H1 (cell line): ENCODE data around the gene OR51B5. TPM values are rescaled to one million over a fixed set of nuclear protein-coding genes. Genes with fewer than 3 reads are reported as not detected.

Source experiments
- CTCF ChIA-PET: fragments of 300-600 bp; sonication (Branson Sonifier 250); formaldehyde crosslinking; loops from one replicate; lab custom pipeline; 2021; ENCODE audit not compliant: partially characterized antibody; lab: Charles Lee
- POLR2A ChIA-PET: fragments of 300-600 bp; sonication (Branson Sonifier 250); formaldehyde crosslinking; loops from one replicate; lab custom pipeline; 2021; ENCODE audit warnings: inconsistent platforms; ENCODE audit not compliant: partially characterized antibody; lab: Charles Lee
- DNase-seq, 2 experiments: peaks; one replicate each; pipeline versions ENCODE4 v3.0.0 to v3.0.0-alpha.2; 2010 to 2022; ENCODE audit warnings: low spot score in 2 of 2, low read depth in 1 of 2, mixed read lengths in 1 of 2
- FAIRE-seq: peaks from 2 replicates; lab custom pipeline; 2011; peaks lifted over from hg19 to GRCh38; lab: Jason Lieb, UNC
- H2AFZ ChIP-seq: 2 replicates; pipeline ENCODE4 v1.8.1; 2012; ENCODE audit warnings: low read length, inconsistent platforms
- H2AK5ac ChIP-seq: 2 replicates; pipeline ENCODE4 v1.6.1; 2013; ENCODE audit warnings: low read depth, low read length
- H2BK120ac ChIP-seq: replicated peaks from 2 replicates; pipeline ENCODE3; 2013; ENCODE audit warnings: low read depth, low read length, inconsistent platforms
- H2BK12ac ChIP-seq: 2 replicates; pipeline ENCODE4 v1.6.1; 2013; ENCODE audit warnings: low read depth, low read length
- H2BK15ac ChIP-seq: 2 replicates; pipeline ENCODE4 v1.6.1; 2013; ENCODE audit warnings: low read length
- H2BK20ac ChIP-seq: 2 replicates; pipeline ENCODE4 v1.6.1; 2013; ENCODE audit warnings: low read length
- H2BK5ac ChIP-seq: 2 replicates; pipeline ENCODE4 v1.6.1; 2013; ENCODE audit warnings: low read depth, low read length
- H3K14ac ChIP-seq: 2 replicates; pipeline ENCODE4 v1.6.1; 2013; ENCODE audit warnings: inconsistent platforms; ENCODE audit not compliant: insufficient read length
- H3K18ac ChIP-seq: 2 replicates; pipeline ENCODE4 v1.6.1; 2013; ENCODE audit warnings: low read length; ENCODE audit errors: extremely low read depth
- H3K23ac ChIP-seq: 2 replicates; pipeline ENCODE4 v1.6.1; 2013; ENCODE audit warnings: inconsistent platforms; ENCODE audit not compliant: insufficient read length
- H3K23me2 ChIP-seq: 2 replicates; pipeline ENCODE4 v1.6.1; 2013; ENCODE audit warnings: low read depth, low read length
- H3K27ac ChIP-seq: 2 replicates; pipeline ENCODE4 v1.6.1; 2011; ENCODE audit warnings: low read depth, low read length, inconsistent platforms
- H3K27me3 ChIP-seq, 4 experiments: replicated peaks in 1 of 4; 1 replicate in 1 of 4; 2 replicates in 3 of 4; pipeline versions ENCODE4 v1.6.1 to v1.8.1; 2011 to 2013; ENCODE audit warnings: low read length in 3 of 4, mild to moderate bottlenecking in 3 of 4, inconsistent platforms in 2 of 4, mixed read lengths in 2 of 4, moderate library complexity in 1 of 4; ENCODE audit not compliant: control insufficient read depth in 3 of 4, insufficient read depth in 3 of 4; ENCODE audit errors: extremely low read depth in 1 of 4
- H3K36me3 ChIP-seq, 4 experiments: 2 replicates each; pipeline versions ENCODE4 v1.6.1 to v1.8.1; 2011 to 2013; ENCODE audit warnings: mild to moderate bottlenecking in 4 of 4, low read length in 3 of 4, moderate library complexity in 2 of 4, control low read depth in 1 of 4, inconsistent platforms in 1 of 4; ENCODE audit not compliant: insufficient read depth in 4 of 4, control insufficient read depth in 2 of 4
- H3K4ac ChIP-seq: replicated peaks from 2 replicates; pipeline ENCODE3; 2013; ENCODE audit warnings: low read length, low read depth, mixed read lengths, inconsistent platforms; ENCODE audit not compliant: insufficient read length
- H3K4me1 ChIP-seq, 4 experiments: replicated peaks in 1 of 4; 1 replicate in 1 of 4; 2 replicates in 3 of 4; pipeline versions ENCODE4 v1.6.1 to v1.8.1; 2011 to 2013; ENCODE audit warnings: low read length in 3 of 4, inconsistent platforms in 2 of 4, mixed read lengths in 1 of 4; ENCODE audit not compliant: insufficient read depth in 4 of 4, control insufficient read depth in 3 of 4
- H3K4me2 ChIP-seq, 2 experiments: 2 replicates each; pipeline versions ENCODE4 v1.6.1 to v1.8.1; 2011 to 2013; ENCODE audit warnings: low read depth in 2 of 2, low read length in 2 of 2, control low read depth in 1 of 2, inconsistent platforms in 1 of 2, mild to moderate bottlenecking in 1 of 2; ENCODE audit not compliant: insufficient read depth in 1 of 2
- H3K4me3 ChIP-seq, 4 experiments: fragments of 200-600, 300-600 bp in 1 of 4; sonication (generic), shearing (Covaris generic), sonication (Bioruptor Twin) in 1 of 4; 2 replicates each; pipeline versions ENCODE4 v1.5.1 to v1.8.1; 2011 to 2016; ENCODE audit warnings: low read length in 4 of 4, low read depth in 3 of 4, control low read depth in 2 of 4, inconsistent platforms in 2 of 4, mild to moderate bottlenecking in 2 of 4, mixed read lengths in 1 of 4, moderate library complexity in 1 of 4; ENCODE audit not compliant: insufficient read depth in 2 of 4; ENCODE audit errors: extremely low read depth in 1 of 4
- H3K56ac ChIP-seq: replicated peaks from 2 replicates; pipeline ENCODE3; 2013; ENCODE audit warnings: low read depth, mild to moderate bottlenecking, mixed read lengths, low read length, inconsistent platforms; ENCODE audit not compliant: insufficient read length
- H3K79me1 ChIP-seq: 2 replicates; pipeline ENCODE4 v1.6.1; 2013; ENCODE audit warnings: low read depth, low read length, control low read depth
- H3K79me2 ChIP-seq, 2 experiments: 2 replicates each; pipeline versions ENCODE4 v1.6.1 to v1.8.1; 2012 to 2013; ENCODE audit warnings: low read length in 2 of 2, mild to moderate bottlenecking in 2 of 2, inconsistent platforms in 1 of 2; ENCODE audit not compliant: insufficient read depth in 2 of 2, control insufficient read depth in 1 of 2
- H3K9ac ChIP-seq, 4 experiments: replicated peaks in 1 of 4; 1 replicate in 1 of 4; 2 replicates in 3 of 4; pipeline versions ENCODE4 v1.6.1 to v1.8.1; 2011 to 2013; ENCODE audit warnings: low read depth in 3 of 4, low read length in 3 of 4, control low read depth in 2 of 4, mild to moderate bottlenecking in 2 of 4, moderate library complexity in 2 of 4, inconsistent platforms in 1 of 4; ENCODE audit errors: extremely low read depth in 1 of 4
- H3K9me3 ChIP-seq, 2 experiments: 2 replicates each; pipeline versions ENCODE4 v1.6.1 to v1.8.1; 2012 to 2013; ENCODE audit warnings: mild to moderate bottlenecking in 2 of 2, moderate library complexity in 2 of 2, control low read depth in 1 of 2, inconsistent platforms in 1 of 2, low read depth in 1 of 2, low read length in 1 of 2, mixed read lengths in 1 of 2; ENCODE audit not compliant: insufficient read depth in 2 of 2
- H4K20me1 ChIP-seq, 2 experiments: replicated peaks in 1 of 2; 2 replicates each; pipeline versions ENCODE3 to v1.8.1; 2011 to 2013; ENCODE audit warnings: inconsistent platforms in 2 of 2, low read length in 2 of 2, mild to moderate bottlenecking in 1 of 2; ENCODE audit not compliant: insufficient read depth in 2 of 2, control insufficient read depth in 1 of 2
- H4K5ac ChIP-seq: 2 replicates; pipeline ENCODE4 v1.6.1; 2013; ENCODE audit warnings: low read length, low read depth, mixed read lengths, inconsistent platforms; ENCODE audit not compliant: insufficient read length
- H4K8ac ChIP-seq: 2 replicates; pipeline ENCODE4 v1.8.0; 2013; ENCODE audit warnings: mild to moderate bottlenecking, moderate library complexity, low read length, inconsistent platforms; ENCODE audit not compliant: insufficient read depth; ENCODE audit errors: extremely low read depth
- H4K91ac ChIP-seq: replicated peaks from 2 replicates; pipeline ENCODE3; 2013; ENCODE audit warnings: low read length, mixed read lengths, inconsistent platforms; ENCODE audit not compliant: insufficient read length
- BRCA1 ChIP-seq: IDR thresholded peaks from 2 replicates; pipeline ENCODE4 v1.6.1; 2012; ENCODE audit warnings: low read depth, low read length, improper control_type of control experiment
- CBX5 ChIP-seq: fragments of 300-800, 300-1000 bp; sonication (generic); IDR thresholded peaks from 2 replicates; pipeline ENCODE4 v1.7.1; 2016; ENCODE audit warnings: antibody characterized with exemption, low read length, low read depth
- CREB1 ChIP-seq: IDR thresholded peaks from 2 replicates; pipeline ENCODE4 v1.6.1; 2012; ENCODE audit warnings: inconsistent platforms
- EGR1 ChIP-seq: IDR thresholded peaks from 2 replicates; pipeline ENCODE4 v1.6.1; 2011; ENCODE audit warnings: low read depth, low read length, borderline replicate concordance
- HDAC2 ChIP-seq, 2 experiments: fragments of 300-600 bp in 1 of 2; sonication (generic) in 1 of 2; IDR thresholded peaks; 2 replicates each; pipeline ENCODE4 v1.6.1; 2011 to 2012; ENCODE audit warnings: low read depth in 2 of 2, low read length in 2 of 2, mild to moderate bottlenecking in 2 of 2, moderate library complexity in 2 of 2, borderline replicate concordance in 1 of 2, inconsistent platforms in 1 of 2
- MAFK ChIP-seq: IDR thresholded peaks from 2 replicates; pipeline ENCODE4 v1.6.1; 2012; ENCODE audit warnings: low read depth, mild to moderate bottlenecking, improper control_type of control experiment, low read length
- MAX ChIP-seq: IDR thresholded peaks from 2 replicates; pipeline ENCODE4 v1.6.1; 2012; ENCODE audit warnings: inconsistent platforms
- NANOG ChIP-seq: IDR thresholded peaks from 2 replicates; pipeline ENCODE4 v1.6.1; 2011; ENCODE audit warnings: low read length, low read depth, mild to moderate bottlenecking, inconsistent platforms; ENCODE audit not compliant: insufficient read depth, poor library complexity, severe bottlenecking
- PHF8 ChIP-seq: fragments of 200-600 bp; sonication (generic); conservative IDR thresholded peaks from 2 replicates; pipeline ENCODE4 v1.7.1; 2012; ENCODE audit warnings: low read depth, mild to moderate bottlenecking, inconsistent platforms, low read length, moderate library complexity
- RNF2 ChIP-seq: fragments of 200-900, 300-1000 bp; sonication (generic); IDR thresholded peaks from 2 replicates; pipeline ENCODE4 v1.7.1; 2016; ENCODE audit warnings: borderline replicate concordance, low read depth, mild to moderate bottlenecking, antibody characterized with exemption, low read length; ENCODE audit not compliant: poor library complexity, severe bottlenecking; ENCODE audit errors: missing control alignments
- RXRA ChIP-seq: IDR thresholded peaks from 2 replicates; pipeline ENCODE4 v1.6.1; 2011; ENCODE audit warnings: low read depth, mild to moderate bottlenecking, low read length, moderate library complexity; ENCODE audit not compliant: insufficient read depth
- TAF1 ChIP-seq: IDR thresholded peaks from 2 replicates; pipeline ENCODE4 v1.6.1; 2011; ENCODE audit warnings: mild to moderate bottlenecking, low read depth, low read length
- TAF7 ChIP-seq: optimal IDR thresholded peaks from 2 replicates; pipeline ENCODE3; 2011; ENCODE audit warnings: low read depth, mild to moderate bottlenecking, inconsistent platforms, low read length, moderate library complexity, borderline replicate concordance
- TCF12 ChIP-seq: IDR thresholded peaks from 2 replicates; pipeline ENCODE4 v1.6.1; 2011; ENCODE audit warnings: low read depth, mild to moderate bottlenecking, low read length
- WGBS, 2 experiments: shearing (Covaris generic) in 1 of 2; methylation state at CpG; one replicate each; pipeline versions ENCODE4 v1.1.6 to v1.1.7; 2013 to 2015; ENCODE audit warnings: low lambda C conversion rate in 2 of 2, mixed read lengths in 2 of 2, inconsistent platforms in 1 of 2, low coverage in 1 of 2, missing lambda C conversion rate in 1 of 2; ENCODE audit not compliant: insufficient replicate concordance in 2 of 2, insufficient coverage in 1 of 2, insufficient read length in 1 of 2; ENCODE audit errors: extremely low coverage in 1 of 2, missing lambda C conversion rate in 1 of 2; 5-methylcytosine and 5-hydroxymethylcytosine counted together
- polyA plus RNA-seq, 7 experiments: library from polyadenylated mRNA; depleted of rRNA in 3 of 7; stranded (reverse) in 5 of 7; unstranded in 2 of 7; fragments of >200 nt in 5 of 7; fragments of 200-250 nt in 2 of 7; gene quantifications; 1 replicate in 5 of 7; 2 replicates in 1 of 7; 4 replicates in 1 of 7; pipeline versions ENCODE4 v1.2.1 to v1.2.3, GENCODE V29; 2011 to 2013; ENCODE audit warnings: missing spikeins in 2 of 7, mixed read lengths in 2 of 7
- total RNA-seq: library from RNA; stranded (reverse); fragmentation: NEBNext Ultra II Directional; extraction: Animal tissue kit (Norgen Biotek cat#: 25700); gene quantifications from 2 replicates; pipeline ENCODE4 v1.2.1, GENCODE V29; 2021

The OR51B5 gene
- total and polyA plus RNA-seq, 2 of the 8 experiments (the other 6 are each of a cell fraction or from before 2014, with no cell fraction given): not detected

DNA sequence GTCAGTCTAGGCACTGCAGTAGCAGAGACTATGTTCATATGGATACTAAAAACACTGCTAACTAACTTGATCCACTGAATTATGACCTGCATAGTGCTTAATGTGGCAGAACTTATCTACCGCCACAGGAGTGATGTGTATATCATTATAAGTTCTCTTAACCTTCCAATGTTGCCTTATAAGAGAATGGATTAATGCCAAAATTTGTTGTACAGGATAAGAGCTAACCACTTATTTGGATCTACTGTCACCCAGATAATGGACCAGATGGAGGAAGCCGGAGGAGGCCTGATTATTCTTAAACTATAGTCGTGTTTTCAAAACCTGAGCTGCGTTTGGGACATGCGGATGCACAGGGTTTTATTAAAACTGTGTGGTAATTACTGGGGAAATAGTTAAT, 39.7 kb downstream of the OR51B5 start:
- CTCF ChIA-PET: interaction anchor here (0.8 to 1.3 kb wide), 3 partner anchors 12 to 23 kb away, joined by 3 to 4 read pairs (median 3); no protein-coding TSS in a partner anchor
- Histone ChIP-seq H4K20me1 (no peaks in the 10 kb centered on the region), H3K79me2 (no peaks in the 10 kb centered on the region), H3K18ac (no peak overlapping the region), H3K27ac (no peak overlapping the region), H2AK5ac (no peak overlapping the region), H2BK15ac (no peak overlapping the region), H3K9ac (no peak overlapping the region), H3K36me3 (no peaks in the 10 kb centered on the region), H3K4me2 (no peak overlapping the region), H3K79me1 (no peaks in the 10 kb centered on the region), H3K9me3 (no peaks in the 10 kb centered on the region), H3K56ac (no peak overlapping the region), H2BK120ac (no peak overlapping the region), H3K14ac (no peak overlapping the region), H3K4ac (no peak overlapping the region), H3K27me3 (no peaks in the 10 kb centered on the region), H2AFZ (no peak overlapping the region), H4K5ac (no peak overlapping the region), H3K4me1 (no peaks in the 10 kb centered on the region), H3K4me3 (no peak overlapping the region), H2BK20ac (no peak overlapping the region), H2BK5ac (no peak overlapping the region), H3K23ac (no peak overlapping the region), H2BK12ac (no peak overlapping the region), H3K23me2 (no peaks in the 10 kb centered on the region), H4K91ac (no peak overlapping the region), H4K8ac (no peak overlapping the region)
- FAIRE-seq (no peak), DNase-seq (no peak)
- POLR2A ChIA-PET: no interaction called here
- 77% methylated on average over 5 of the region's 5 CpGs; no CpG with 5 or more reads in 1 of the 2 experiments for WGBS, 2 experiments
- no peak for TF ChIP-seq CREB1
- TF ChIP-seq BRCA1: no peak
- TF ChIP-seq NANOG: no peak
- no peak for TF ChIP-seq TCF12
- no peak for TF ChIP-seq CBX5
- no peak for TF ChIP-seq MAX
- TF ChIP-seq TAF1: no peak
- no peak for TF ChIP-seq TAF7
- no peak for TF ChIP-seq MAFK
- TF ChIP-seq EGR1: no peak
- TF ChIP-seq PHF8: no peak
- TF ChIP-seq HDAC2 (IDR thresholded peaks at IDR 0.05; ENCODE audit: borderline replicate concordance in 1 of 2, low read depth in 2 of 2, low read length in 2 of 2): no peak
- TF ChIP-seq RXRA: no peak
- TF ChIP-seq RNF2: no peak
